Peyer's patch (tissue), 4 donors: ENCODE results near the gene ABHD13. TPM values are rescaled to one million over a fixed set of nuclear protein-coding genes. Genes with fewer than 3 reads are reported as not detected.

Source experiments
- DNase-seq, 3 donors: peaks; one replicate each; pipeline ENCODE4 v3.0.0-alpha.2; 2017 to 2019
- H3K27ac ChIP-seq, 4 donors: fragments of 200-600 bp; sonication (generic); one replicate each; pipeline ENCODE4 v1.5.1; 2016 to 2019
- H3K27me3 ChIP-seq, 2 donors: fragments of 200-600 bp; sonication (generic); one replicate each; pipeline ENCODE4 v1.5.1; 2019
- H3K36me3 ChIP-seq, 3 donors: fragments of 200-600 bp; sonication (generic); one replicate each; pipeline ENCODE4 v1.5.1; 2016 to 2019
- H3K4me1 ChIP-seq, 4 donors: fragments of 200-600 bp; sonication (generic); one replicate each; pipeline ENCODE4 v1.5.1; 2016 to 2019
- H3K4me3 ChIP-seq, 4 donors: fragments of 200-600 bp; sonication (generic); 1 replicate in 3 of 4; 2 replicates in 1 of 4; pipeline ENCODE4 v1.5.1; 2016 to 2019; ENCODE audit warnings: mild to moderate bottlenecking in 1 of 4
- H3K9me3 ChIP-seq, 4 donors: fragments of 200-600 bp; sonication (generic); one replicate each; pipeline ENCODE4 v1.5.1; 2016 to 2019; ENCODE audit warnings: mild to moderate bottlenecking in 1 of 4
- CTCF ChIP-seq, 6 experiments: fragments of 450-650 bp in 4 of 6; fragments of 200-600 bp in 2 of 6; sonication (generic) in 1 of 6; IDR thresholded peaks; one replicate each; pipeline ENCODE4 v1.5.1; 2017 to 2019; ENCODE audit warnings: antibody characterized with exemption in 6 of 6, mild to moderate bottlenecking in 3 of 6, moderate library complexity in 1 of 6
- POLR2A ChIP-seq, 2 donors: fragments of 450-650 bp; IDR thresholded peaks; one replicate each; pipeline ENCODE4 v1.5.1; 2017; ENCODE audit warnings: antibody characterized with exemption in 2 of 2, mild to moderate bottlenecking in 2 of 2, moderate library complexity in 2 of 2
- total RNA-seq, 4 donors: library from RNA; depleted of rRNA; stranded (reverse); fragments of >200 nt; gene quantifications; one replicate each; pipeline ENCODE4 v1.1.0, GENCODE V29; 2016

Gene ABHD13
- total RNA-seq, 4 donors from 2014 or later: 5.8 to 14.9 (median 10.0) TPM

GRCh38 chr13:108269601-108270328 lies 51.6 kb downstream of the ABHD13 start, which contains the start of gene TNFSF13B:
Gene TNFSF13B (plus strand): TSS chr13:108269718. CDS start chr13:108269896, 178 bp downstream.
- H3K27me3 ChIP-seq: no peaks in the 10 kb centered on the region
- H3K36me3 ChIP-seq: no peaks in the 10 kb centered on the region
- TF ChIP-seq CTCF (IDR thresholded peaks at IDR 0.05) (peak in 2 of 6 experiments; percentile 2 to 8), POLR2A (IDR thresholded peaks at IDR 0.05) (no peak)
- no peaks in the 10 kb centered on the region for H3K9me3 ChIP-seq
- H3K4me1 ChIP-seq: peaks cover 0 to 9% (median 0%) of the 10 kb centered on the region in 4 donors
- peak; percentile 50 to 69 (median 60) for DNase-seq
- peak within 1 kb of the TSS; percentile 39 to 59 (median 46) for H3K4me3 ChIP-seq
- H3K27ac ChIP-seq: peak within 1 kb of the TSS; percentile 43 to 78 (median 63)

GRCh38 chr13:108270442-108270841 lies 52.2 kb downstream of the ABHD13 start:
- H3K27me3 ChIP-seq: no peaks in the 10 kb centered on the region
- DNase-seq: no peak
- H3K9me3 ChIP-seq: no peaks in the 10 kb centered on the region
- peak overlapping the region; percentile 43 to 78 (median 63) for H3K27ac ChIP-seq
- no peaks in the 10 kb centered on the region for H3K36me3 ChIP-seq
- peak overlapping the region; percentile 39 to 59 (median 46) for H3K4me3 ChIP-seq
- TF ChIP-seq CTCF (IDR thresholded peaks at IDR 0.05): no peak
- no peak for TF ChIP-seq POLR2A (IDR thresholded peaks at IDR 0.05)
- peaks cover 0 to 9% (median 0%) of the 10 kb centered on the region in 4 donors for H3K4me1 ChIP-seq

GRCh38 chr13:108272333-108272732 lies 54.1 kb downstream of the ABHD13 start:
- H3K9me3 ChIP-seq: no peaks in the 10 kb centered on the region
- no peak overlapping the region for H3K4me3 ChIP-seq
- no peaks in the 10 kb centered on the region for H3K27me3 ChIP-seq
- H3K4me1 ChIP-seq: peaks cover 0 to 9% (median 0%) of the 10 kb centered on the region in 4 donors
- TF ChIP-seq CTCF (IDR thresholded peaks at IDR 0.05) (no peak), POLR2A (IDR thresholded peaks at IDR 0.05) (no peak)
- no peaks in the 10 kb centered on the region for H3K36me3 ChIP-seq
- no peak for DNase-seq
- H3K27ac ChIP-seq: no peak overlapping the region

GRCh38 chr13:108273429-108274118 lies 55.4 kb downstream of the ABHD13 start:
- TF ChIP-seq POLR2A (IDR thresholded peaks at IDR 0.05): no peak
- no peak for TF ChIP-seq CTCF (IDR thresholded peaks at IDR 0.05)
- H3K27me3 ChIP-seq: no peaks in the 10 kb centered on the region
- H3K4me1 ChIP-seq: peaks cover 0 to 9% (median 0%) of the 10 kb centered on the region in 4 donors
- no peak for DNase-seq
- no peaks in the 10 kb centered on the region for H3K9me3 ChIP-seq
- no peak overlapping the region for H3K4me3 ChIP-seq
- H3K36me3 ChIP-seq: no peaks in the 10 kb centered on the region
- peak overlapping the region in 1 of 4 donors; percentile 26 for H3K27ac ChIP-seq

- no peak for TF ChIP-seq CTCF (IDR thresholded peaks at IDR 0.05)
- no peak for TF ChIP-seq POLR2A (IDR thresholded peaks at IDR 0.05)
- Histone ChIP-seq H3K27ac (no peak overlapping the region), H3K36me3 (no peaks in the 10 kb centered on the region), H3K27me3 (no peaks in the 10 kb centered on the region), H3K4me1 (peaks cover 0 to 5% (median 0%) of the 10 kb centered on the region in 4 donors), H3K4me3 (no peak overlapping the region), H3K9me3 (no peaks in the 10 kb centered on the region)
- no peak for DNase-seq
These were observed 56.5 kb downstream of the ABHD13 start for GRCh38 chr13:108274718-108275117.
